HS-5 (cell line): ENCODE measurements around the gene PLEKHM3.
A peak's percentile ranks its signal among the peaks of the same experiment; 100 is the strongest.
"Not testable (repeated sequence)": the region's sequence is repeated elsewhere in the genome, so short reads cannot be mapped to it uniquely, and the experiment has no call there.

ENCODE experiments used
- DNase-seq: peaks from one replicate; pipeline ENCODE4 v3.0.0-alpha.2; 2012; ENCODE audit warnings: low read depth

PLEKHM3 gene

DNA sequence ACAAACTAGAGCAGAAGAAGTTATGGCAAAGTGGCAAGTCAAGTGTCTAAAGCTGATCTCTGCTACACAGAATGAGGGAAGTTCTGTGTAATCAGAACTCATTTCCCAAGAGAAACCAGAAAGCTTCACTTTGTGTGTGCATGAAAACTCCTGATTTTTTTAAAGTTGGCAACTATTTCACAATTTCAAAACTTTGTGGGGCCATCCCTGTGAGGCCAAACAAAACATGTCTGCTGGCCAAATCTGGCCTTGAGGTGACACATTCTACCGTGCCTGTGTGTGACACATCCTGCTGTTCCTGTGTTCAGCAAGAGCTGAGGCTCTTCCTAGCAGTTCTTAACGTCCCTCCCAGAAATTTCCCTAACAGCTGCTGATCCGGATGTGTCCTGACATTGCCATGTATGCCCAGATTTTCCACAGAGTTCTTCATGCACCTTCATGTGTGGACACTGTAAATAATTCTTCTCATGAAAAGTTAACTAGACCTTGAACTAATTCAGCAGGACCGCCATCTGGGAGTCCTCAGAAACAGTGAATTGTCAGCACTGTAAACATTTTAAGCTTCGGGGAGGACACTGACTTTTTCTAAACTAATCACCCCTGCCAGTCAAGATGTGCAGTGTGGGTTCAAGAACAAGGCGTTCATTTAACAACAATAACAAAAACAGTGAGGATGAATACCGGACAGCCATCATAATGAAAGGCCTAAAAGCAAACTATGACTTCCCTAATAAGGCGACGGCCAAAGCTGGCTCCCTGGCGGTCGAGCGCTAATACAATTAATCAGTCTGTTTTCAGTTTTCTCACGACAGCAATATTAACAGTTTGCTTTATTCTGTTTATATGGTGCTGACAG is 99.0 kb downstream of the PLEKHM3 start:
- peak; percentile 15 for DNase-seq

DNA sequence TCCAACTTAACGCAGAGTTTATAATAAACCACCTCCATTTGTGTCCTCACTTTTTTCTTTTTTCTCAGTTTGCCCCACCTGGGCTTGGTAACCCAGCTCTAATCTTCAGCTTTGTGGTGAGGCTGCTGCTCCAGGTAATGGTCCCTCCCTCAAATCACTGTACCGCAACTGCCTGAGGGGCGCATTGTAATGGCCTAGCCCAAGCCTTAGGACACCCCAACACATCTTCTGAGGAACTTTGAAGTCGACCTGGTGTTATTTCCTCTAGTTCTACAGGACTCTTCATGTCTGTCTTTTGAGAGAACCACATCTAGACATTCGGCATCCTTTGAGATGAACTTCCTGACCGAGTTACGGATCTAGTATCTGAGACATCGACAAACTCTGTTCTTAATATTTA is 99.7 kb downstream of the PLEKHM3 start:
- DNase-seq, result no peak

DNA sequence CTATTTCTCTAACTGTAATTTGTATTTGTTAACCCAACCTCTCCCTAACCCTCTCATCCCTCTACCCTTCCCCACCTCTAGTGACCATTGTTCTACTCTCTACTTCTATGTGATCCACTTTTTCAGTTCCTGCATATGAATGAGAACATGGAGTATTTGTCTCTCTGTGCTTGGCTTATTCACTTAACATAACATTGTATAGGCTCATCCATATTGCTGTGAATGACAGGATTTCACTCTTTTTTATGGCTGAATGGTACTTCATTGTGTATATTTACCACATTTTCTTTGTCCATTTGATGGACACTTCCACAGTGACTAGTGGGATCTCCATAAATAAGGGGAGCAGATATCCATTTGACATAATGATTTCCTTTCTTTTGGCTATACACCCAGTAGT is 103.7 kb downstream of the PLEKHM3 start:
- no peak for DNase-seq

DNA sequence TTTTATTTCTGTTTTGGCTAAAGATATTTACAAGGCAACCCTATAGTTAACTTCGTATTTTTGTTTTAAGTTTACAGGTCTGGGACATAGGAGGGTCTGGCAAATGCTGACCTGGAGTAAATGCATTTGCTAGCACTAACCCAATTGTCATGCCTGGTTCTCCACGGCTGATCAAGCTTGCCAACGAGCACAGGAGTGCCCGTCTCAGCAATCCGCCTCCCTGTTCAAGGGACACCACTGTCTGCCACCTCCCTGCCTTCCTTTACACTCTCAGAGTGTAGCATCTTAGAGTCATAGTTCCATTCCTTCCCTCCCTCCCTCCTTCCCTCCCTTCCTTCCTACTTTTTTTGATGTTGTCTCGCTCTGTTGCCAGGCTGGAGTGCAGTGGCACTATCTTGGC is 104.6 kb downstream of the PLEKHM3 start:
- DNase-seq, result no peak

DNA sequence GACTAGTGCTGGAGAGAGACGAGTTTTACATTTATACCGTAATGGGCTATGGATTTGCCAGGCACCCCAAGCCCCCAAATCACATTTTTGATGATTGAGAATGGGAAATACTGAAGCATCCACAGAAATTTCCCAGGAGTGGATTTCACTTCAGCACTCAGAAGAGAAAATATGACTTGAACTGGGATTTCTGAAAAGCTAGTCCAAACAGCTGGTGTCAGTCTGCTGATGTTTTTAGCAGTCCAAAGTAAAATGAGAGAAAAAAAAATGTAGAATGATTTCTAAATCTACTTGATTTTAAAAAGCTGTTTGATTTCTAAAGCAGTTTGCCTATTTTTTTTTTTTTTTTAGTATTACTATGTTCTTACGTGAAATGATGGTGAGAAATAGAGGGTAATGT is 105.0 kb downstream of the PLEKHM3 start:
- DNase-seq, result no peak

DNA sequence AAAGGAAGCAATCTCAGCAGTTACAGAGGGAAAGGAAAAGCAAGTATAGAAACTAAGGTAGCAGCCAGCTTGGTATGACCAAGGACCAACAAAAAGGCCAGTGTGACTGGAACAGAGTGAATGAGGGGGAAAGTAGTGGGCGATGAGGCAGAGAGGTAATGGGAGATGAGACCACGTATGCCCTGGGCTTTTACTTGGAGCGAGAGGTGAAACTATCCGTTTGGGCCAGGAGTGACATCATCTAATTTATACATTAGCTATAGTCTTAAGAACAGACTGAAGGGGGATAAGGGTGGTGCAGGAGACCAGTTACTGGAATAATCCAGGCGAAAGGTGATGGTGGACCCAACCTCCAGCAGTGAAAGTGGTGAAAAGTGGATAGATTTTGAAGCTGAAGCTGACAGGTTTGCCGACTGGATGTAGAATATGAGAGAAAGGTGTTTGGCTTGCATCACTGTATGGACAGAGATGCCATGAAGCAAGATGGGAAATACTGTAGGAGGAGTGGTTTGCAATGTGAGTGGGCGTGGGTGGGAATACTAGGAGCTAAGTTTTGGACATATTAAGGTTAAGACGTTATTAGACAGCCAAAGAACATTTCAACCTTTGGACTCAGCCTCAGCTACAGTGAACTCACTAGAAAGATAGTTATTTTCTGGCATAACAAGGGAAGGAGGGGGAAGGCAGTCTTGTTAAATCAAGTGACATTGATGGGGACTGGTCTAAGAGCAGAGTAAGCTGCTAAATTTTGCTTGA is 106.0 kb downstream of the PLEKHM3 start:
- DNase-seq, result no peak

DNA sequence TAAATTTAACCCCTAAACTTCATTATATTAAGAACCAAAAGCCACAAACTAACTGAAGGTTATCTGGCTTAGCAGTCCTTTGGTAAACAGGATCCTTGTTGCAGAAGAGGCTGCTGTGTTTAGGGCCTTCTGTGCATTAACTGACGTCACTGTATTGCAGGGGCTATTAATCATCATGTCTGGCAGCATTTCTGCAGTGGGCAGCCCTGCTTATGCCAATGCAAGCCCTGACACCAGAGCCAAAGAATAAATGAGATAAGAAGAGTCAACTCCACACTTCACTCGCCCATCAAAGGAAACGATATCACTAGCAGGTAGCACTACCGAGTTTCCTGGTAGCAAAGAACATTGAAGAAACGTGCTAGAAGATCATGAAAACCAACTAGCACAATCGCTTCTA is 110.6 kb downstream of the PLEKHM3 start:
- DNase-seq, result no peak

DNA sequence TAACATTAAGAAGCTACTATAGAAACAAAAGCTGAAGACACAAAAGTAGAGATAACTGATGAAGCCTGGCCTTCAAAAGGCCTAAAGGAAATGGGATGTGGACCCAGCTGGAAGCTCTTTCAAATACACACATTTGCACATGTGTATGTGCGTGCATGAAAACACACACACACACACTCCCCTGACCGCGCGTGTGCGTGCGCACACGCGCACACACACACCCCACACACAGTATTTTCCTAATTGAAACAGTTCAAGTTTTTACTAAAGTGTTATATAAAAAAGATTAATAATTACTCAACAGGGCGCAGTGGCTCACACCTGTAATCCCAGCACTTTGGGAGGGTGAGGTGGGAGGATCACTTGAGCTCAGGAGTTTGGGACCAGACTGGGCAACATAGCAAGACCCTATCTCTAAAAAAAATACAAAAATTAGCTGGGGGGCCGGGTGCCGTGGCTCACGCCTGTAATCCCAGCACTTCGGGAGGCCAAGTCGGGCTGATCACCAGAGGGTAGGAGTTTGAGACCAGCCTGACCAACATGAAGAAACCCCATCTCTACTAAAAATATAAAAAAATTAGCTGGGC is 111.5 kb downstream of the PLEKHM3 start:
- no peak for DNase-seq

DNA sequence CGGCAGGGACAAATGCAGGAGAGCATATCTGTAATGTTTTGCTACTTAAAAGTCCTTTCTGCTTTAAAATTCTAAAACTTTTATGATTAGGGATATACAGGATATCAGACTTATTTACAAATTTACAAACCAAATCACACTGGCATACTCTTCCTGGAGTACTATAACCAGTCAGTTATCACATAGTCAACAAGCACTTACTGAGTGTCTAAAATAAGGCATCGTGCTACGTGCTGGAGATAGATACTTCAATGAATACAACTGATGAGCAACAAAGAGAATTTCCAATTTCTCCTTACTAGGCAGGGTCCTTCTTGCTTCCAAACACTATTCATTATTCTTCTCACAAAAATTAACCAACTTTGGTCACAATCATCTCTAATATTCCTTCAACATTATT is 113.5 kb downstream of the PLEKHM3 start:
- no peak for DNase-seq

DNA sequence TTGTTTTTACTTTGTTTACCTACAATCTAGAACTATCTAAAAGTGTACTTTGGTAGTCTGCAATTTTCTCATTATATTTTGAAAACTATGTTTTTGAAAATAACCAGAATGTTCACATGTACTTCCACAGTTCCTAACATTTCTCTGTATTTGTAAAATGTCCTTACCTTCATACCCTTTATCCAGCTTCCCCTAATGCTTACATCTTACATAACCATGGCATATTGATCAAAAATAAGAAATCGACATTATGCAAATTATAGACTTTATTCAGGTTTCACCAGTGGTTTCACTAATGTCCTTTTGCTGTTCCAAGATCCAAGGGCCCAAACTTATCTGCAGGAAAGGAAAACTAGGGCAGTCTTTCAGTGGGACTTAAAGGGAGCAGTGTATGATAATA is 114.1 kb downstream of the PLEKHM3 start:
- DNase-seq, result no peak

DNA sequence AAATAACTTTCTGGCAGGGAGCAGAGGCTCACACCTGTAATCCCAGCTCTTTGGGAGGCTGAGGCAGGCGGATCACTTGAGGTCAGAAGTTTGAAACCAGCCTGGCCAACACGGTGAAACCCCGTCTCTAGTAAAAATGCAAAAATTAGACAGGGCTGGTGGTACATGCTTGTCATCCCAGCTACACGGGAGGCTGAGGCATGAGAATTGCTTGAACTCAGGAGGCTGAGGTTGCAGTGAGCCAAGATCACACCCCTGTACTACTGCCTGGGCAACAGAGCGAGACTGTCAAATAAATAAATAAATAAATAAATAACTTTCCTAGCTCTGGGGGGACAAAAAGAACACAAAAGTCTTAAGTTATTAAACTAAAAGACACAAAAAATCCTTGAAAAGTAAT is 118.8 kb downstream of the PLEKHM3 start:
- DNase-seq, result not testable (repeated sequence)

DNA sequence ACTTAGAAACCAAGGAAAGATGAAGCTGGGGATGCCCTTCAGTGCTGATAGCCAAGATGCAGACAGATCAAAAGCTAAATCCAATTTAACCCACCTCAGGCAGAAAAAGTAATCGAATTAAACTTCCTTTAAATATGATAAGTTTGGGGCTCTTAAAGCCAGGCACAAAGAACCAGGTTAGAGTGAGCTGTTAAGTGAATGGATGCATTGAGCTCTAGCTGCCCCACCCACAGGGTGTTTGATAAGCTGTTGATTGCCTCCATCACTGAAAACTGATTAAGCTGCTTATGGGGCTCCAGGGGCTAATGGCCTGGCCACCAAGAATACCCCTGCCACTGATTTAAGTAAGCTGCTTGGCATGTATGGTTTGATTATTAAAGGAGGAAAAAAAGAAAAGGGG is 119.8 kb downstream of the PLEKHM3 start:
- DNase-seq, result no peak

DNA sequence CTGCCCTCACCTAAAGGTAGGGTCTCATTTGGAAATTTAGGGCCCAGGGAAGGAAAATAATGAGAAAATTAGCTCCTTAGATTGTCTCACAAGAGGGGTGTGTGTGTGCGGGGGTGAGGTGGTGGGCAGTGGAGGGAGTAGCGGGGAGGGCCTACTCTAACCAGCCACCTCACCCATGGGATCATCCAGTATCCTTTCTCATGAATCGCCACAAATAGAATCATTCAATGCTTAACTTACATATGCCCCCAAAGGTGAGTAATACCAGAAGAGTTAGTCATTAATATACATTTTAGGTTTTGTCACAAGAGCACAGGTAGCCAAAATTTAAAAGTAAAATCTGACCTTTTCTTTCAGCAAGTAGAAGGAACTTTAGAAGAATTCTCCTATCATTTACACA is 122.1 kb downstream of the PLEKHM3 start:
- DNase-seq, result no peak

DNA sequence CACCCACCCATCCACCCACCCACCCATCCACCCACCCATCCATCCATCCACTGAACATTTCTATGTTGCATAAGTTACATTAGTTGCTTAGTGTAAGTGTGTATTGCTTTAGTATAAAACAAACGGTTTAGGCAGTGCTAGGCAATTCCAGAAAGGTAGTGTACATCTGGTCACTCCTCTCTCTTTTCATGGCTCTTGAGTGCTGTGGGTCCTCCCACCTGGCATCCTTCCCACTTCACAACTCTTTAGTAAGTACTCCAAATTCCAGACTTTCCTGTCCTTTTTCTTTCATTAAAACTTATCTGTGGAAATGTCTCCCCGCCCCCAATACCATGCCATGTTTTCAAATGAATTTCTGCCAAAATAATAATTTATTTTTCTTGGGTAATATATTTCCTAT is 122.5 kb downstream of the PLEKHM3 start:
- no peak for DNase-seq

DNA sequence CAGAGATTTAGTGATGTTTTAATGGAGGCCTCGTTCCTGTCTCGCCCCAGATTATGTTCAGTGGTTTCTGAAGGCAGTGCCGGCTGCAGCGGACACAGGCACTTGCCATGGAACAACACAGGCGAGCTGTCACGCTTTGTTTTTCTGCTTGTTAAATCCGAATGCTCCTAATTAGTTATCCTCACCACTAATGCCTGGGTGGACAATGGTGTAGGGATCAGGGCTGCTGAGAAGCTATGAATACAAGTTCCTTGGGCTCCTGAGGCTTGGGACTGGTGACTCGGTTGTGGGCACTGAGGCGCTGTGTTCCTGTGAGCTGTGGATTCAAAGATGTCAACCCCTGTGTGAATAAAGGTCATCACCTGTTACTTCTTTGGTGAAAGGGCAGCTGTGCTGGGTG is 123.5 kb downstream of the PLEKHM3 start:
- no peak for DNase-seq

DNA sequence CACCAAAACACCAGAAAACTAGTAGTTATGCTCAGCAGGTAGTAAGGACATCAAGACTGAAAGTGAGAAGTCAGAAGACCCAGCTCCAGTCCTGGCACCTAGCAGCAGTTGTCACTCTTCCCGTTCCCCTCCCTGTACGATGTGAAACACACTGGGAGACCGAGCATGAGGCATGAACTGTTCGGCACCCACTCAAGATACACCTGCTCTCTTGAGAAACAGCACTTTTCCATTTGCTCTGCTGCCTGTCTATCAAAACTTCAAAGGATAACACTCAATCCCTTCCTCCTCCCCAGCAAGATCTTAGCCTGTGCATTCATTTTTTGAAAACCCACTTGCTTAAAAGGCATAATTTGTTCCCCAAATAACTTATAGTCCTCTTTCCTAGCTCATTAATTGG is 123.9 kb downstream of the PLEKHM3 start:
- DNase-seq, result no peak

DNA sequence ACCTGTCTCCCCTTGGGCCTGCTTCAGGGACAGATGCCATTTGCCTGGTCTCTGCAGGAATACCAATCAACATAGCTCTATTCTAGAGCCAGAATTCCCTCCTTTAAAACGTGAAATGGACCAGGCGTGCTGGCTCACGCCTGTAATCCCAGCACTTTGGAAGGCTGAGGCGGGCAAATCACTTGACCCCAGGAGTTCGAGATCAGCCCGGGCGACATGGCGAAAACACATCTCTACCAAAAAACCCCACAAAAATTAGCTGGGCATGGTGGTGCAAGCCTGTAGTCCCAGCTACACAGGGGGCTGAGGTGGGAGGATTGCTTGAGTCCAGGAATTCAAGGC is 127.0 kb downstream of the PLEKHM3 start:
- no peak for DNase-seq

DNA sequence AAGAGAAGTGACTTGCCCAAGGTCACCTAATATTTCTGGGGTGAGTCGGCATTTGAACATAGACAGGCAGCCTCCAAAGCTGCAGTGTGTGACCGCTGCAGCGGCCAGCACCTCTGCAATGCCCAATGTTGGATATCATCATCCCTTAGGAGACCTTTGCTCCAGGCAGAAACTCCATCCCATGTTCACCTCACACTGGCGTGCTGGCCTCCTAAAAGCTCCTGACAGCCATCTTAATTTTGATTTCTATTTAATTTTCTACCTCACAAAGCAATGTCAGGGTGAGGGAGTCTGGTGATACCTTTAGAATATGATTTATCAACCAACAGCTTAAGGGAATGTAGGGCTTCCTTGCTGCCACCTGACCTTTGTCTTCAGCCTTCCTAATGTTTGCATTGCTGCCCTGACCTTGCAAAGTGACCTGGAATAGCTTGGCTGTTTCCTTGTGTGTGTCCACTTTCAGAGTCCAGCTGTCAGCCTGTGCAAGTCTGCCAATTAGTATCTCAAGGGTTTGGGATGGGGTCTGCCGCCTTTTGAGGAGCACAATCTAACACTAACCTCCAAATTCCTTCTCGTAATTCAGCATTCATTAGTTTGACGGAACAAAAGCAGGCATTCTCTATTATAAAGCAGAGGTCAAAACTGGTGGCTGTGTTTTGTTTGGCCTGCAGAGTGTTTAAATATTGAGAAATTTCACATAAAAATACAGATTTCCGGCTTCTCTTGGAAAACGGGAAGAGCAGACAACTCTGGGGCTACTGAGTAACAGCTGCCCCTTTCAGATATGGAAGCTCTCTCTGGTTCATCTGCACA is 127.6 kb downstream of the PLEKHM3 start:
- no peak for DNase-seq

DNA sequence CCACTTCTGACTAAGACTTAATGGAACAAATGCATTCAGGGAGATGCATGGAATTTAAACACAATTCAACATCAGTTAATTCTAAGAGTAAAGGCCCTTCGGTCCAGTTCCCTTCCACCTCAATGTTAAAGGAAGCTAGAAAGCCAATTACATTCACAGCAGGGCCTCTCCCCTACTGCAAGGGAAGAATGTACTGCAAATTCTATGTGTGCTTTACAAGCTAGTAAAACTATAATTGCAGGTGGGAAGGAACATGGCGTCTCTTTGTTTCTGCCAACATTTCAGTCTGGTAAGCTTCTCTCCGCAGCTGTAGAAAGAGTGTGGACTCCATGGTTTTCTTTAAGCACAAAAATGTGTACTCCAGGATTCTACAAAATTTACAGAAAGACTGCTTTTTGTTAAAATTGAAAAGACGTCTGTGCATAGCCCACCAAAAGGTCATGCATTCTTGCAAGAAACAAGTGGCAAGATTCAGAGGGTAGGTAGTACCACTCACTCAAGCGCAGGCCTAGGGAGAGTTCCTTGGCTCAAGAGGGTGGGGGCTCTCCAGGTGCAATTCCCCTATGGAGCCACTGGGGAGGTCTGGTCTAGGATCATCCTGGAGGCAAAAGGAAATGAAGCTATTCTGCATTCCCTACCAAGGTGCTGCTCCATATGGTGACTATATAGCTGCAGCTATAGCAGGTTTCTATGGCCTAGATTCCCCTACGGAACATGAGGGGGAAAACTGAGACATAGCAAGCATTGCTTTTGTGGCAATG is 128.6 kb downstream of the PLEKHM3 start:
- no peak for DNase-seq

DNA sequence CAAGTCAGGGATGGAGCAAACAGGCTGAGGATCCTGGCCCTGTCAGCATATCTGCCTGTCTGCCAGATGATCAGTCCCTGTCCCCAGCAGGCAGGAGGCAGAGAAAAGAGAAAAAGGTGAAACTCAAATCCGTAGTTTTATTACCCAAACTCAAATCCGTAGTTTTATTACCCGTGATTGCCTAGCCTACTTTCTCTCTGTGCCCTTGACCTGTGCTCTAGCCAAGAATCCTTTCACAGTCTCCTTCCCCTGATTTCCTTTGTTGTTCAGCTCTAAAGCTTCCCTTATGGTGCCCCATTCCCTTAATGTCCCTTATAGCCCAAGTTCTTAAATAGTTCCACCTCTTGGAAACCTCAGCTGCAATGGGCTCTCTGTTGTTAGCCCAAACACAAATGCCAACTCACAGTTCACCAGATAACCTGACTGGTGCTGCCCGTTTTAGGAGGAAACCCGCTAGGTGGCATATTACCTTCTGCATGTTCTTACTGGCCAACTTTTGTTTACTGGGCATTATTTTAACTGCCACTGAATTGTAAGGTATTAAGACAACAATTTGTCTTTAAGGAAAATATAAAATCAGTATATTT is 130.0 kb downstream of the PLEKHM3 start:
- no peak for DNase-seq

DNA sequence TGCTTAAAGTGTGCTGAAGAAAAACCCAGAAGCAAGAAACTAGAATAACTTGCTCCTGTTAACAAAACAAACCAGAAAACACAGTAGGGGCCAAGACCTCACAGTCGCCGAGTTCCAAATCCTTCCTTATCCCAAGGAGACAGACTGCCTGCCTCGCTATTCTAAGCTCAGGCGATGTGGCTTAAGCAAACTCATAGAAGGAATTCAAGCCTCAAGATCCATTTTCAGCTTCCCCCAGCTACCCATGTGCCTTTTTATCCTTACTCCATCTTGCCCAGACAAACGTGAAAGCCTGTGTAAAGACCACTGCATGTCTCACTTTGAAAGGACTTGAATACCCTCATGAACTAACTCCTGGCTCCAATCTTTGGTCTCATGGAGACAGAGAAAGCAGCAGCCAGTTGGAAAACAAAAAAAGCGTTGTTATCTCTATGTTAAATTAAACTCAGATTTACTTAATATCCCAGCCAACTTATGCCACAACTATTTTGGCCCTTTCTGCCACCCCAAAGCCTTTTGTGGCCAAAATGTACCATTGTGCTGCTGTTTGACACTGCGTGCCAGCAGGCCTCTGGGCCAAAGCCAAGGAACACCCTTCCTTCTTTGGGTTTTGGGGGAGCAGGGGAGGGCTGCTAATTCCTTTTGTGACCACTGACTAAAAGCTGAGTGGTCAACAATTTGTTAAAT is 132.5 kb downstream of the PLEKHM3 start:
- DNase-seq, result no peak
